ENCODE measurements around the gene VWC2.

The VWC2 gene

DNA sequence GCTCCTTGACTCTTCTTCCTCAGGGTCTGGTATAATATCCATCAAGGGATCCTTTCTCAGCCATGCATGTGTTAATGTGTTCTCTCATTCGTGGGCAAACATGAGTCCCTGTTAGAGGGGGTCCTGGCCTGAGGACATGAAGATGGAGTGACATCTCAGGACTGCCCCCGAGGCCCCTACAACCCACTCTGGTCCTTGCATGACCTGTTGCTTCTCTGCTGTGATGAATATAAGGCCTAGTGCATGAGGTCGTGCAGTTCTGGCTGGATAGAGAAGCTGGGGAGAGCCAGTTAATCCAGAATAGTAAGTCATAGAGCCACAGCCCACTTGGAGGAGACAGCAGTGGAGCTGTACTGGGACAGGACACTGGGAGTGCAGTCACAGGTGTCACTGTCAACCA lies 4.6 kb upstream of the VWC2 start:
- no peak overlapping the region for H2BK5ac ChIP-seq (ENCODE audit: low read depth, low read length, poor library complexity, severe bottlenecking)
- no peak for DNase-seq
- no peak overlapping the region for H2BK15ac ChIP-seq (ENCODE audit: low read depth, poor library complexity, severe bottlenecking)
- no peaks in the 10 kb centered on the region for H3K79me1 ChIP-seq (replicated peaks; ENCODE audit: low read length, poor library complexity, severe bottlenecking)
- H2BK12ac ChIP-seq (ENCODE audit: low read length in 2 of 2): no peak overlapping the region
- no peak overlapping the region for H3K4me2 ChIP-seq (ENCODE audit: low read length, poor library complexity, severe bottlenecking)
- no peaks in the 10 kb centered on the region for H3K36me3 ChIP-seq (ENCODE audit: control insufficient read depth in 1 of 2, insufficient read depth in 2 of 2, low read depth in 1 of 2, low read length in 2 of 2)
- H3K27me3 ChIP-seq (ENCODE audit: control insufficient read depth in 1 of 2, insufficient read depth in 1 of 2, low read length in 2 of 2): peaks cover 11 to 56% of the 10 kb centered on the region in 2 experiments
- no peak overlapping the region for H2BK120ac ChIP-seq (ENCODE audit: low read depth, low read length)
- no peak overlapping the region for H3K14ac ChIP-seq (ENCODE audit: low read length in 2 of 2)
- no peak overlapping the region for H3K4me3 ChIP-seq (ENCODE audit: insufficient read depth in 1 of 2, low read depth in 1 of 2, low read length in 2 of 2)
- no peak overlapping the region for H3K23ac ChIP-seq (ENCODE audit: low read length in 2 of 2)
- peaks cover 7% of the 10 kb centered on the region for H3K4me1 ChIP-seq (ENCODE audit: control insufficient read depth, insufficient read depth, low read depth, low read length)
- WGBS: 38% methylated on average over 3 of the region's 3 CpGs
- H4K8ac ChIP-seq (ENCODE audit: low read length): no peak overlapping the region
- H2AK5ac ChIP-seq (ENCODE audit: low read length, severe bottlenecking): no peak overlapping the region
- H2AFZ ChIP-seq (ENCODE audit: low read depth, low read length): no peak overlapping the region
- H3K4ac ChIP-seq (ENCODE audit: low read depth in 1 of 2, low read length in 2 of 2): no peak overlapping the region
- H3K18ac ChIP-seq (ENCODE audit: low read depth in 1 of 2, low read length in 2 of 2): no peak overlapping the region
- H4K91ac ChIP-seq (ENCODE audit: low read length): no peak overlapping the region
- H3K9ac ChIP-seq (ENCODE audit: low read length): no peak overlapping the region
- no peaks in the 10 kb centered on the region for H3K9me3 ChIP-seq (ENCODE audit: control insufficient read depth, low read length)
- no peak overlapping the region for H3K27ac ChIP-seq (ENCODE audit: low read length, poor library complexity, severe bottlenecking)

DNA sequence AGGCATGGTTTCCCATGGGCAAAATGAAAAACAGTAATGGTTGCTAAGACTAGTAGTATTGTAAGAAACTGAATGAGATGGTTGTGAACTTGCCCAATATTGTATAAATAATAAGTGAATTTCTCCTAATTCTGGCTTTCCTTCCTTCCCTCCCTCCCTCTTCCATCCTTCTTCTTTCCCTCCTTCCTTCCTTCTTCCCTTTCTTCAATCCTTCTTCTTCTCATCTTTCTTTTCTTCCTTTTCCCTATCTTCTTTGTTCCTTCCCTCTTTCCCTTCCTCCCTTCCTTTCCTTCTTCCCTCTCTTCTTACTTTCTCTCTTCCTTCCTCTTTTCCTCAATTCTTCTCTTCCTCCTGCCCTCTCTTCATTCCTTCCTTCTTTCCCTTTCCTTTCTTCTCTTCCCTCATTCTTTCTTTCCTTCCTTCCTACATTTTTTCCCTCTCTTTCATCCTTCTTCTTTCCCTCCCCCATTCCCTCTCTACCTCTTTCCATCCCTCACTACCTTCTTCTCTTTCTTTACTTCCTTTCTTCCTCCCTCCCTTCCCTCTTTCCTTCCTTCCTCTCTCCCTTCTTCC lies 4.1 kb upstream of the VWC2 start:
- H2BK12ac ChIP-seq (ENCODE audit: low read length in 2 of 2): no peak overlapping the region
- no peak overlapping the region for H3K9ac ChIP-seq (ENCODE audit: low read length)
- no peak overlapping the region for H3K27ac ChIP-seq (ENCODE audit: low read length, poor library complexity, severe bottlenecking)
- no peak overlapping the region for H3K4me2 ChIP-seq (ENCODE audit: low read length, poor library complexity, severe bottlenecking)
- no peaks in the 10 kb centered on the region for H3K9me3 ChIP-seq (ENCODE audit: control insufficient read depth, low read length)
- H3K23ac ChIP-seq (ENCODE audit: low read length in 2 of 2): no peak overlapping the region
- no peak overlapping the region for H2BK15ac ChIP-seq (ENCODE audit: low read depth, poor library complexity, severe bottlenecking)
- H3K4ac ChIP-seq (ENCODE audit: low read depth in 1 of 2, low read length in 2 of 2): no peak overlapping the region
- no peaks in the 10 kb centered on the region for H3K79me1 ChIP-seq (replicated peaks; ENCODE audit: low read length, poor library complexity, severe bottlenecking)
- H3K18ac ChIP-seq (ENCODE audit: low read depth in 1 of 2, low read length in 2 of 2): no peak overlapping the region
- peaks cover 12% of the 10 kb centered on the region for H3K4me1 ChIP-seq (ENCODE audit: control insufficient read depth, insufficient read depth, low read depth, low read length)
- H2BK5ac ChIP-seq (ENCODE audit: low read depth, low read length, poor library complexity, severe bottlenecking): no peak overlapping the region
- H3K14ac ChIP-seq (ENCODE audit: low read length in 2 of 2): no peak overlapping the region
- no peak overlapping the region for H3K4me3 ChIP-seq (ENCODE audit: insufficient read depth in 1 of 2, low read depth in 1 of 2, low read length in 2 of 2)
- H4K91ac ChIP-seq (ENCODE audit: low read length): no peak overlapping the region
- DNase-seq: no peak
- H3K27me3 ChIP-seq (ENCODE audit: control insufficient read depth in 1 of 2, insufficient read depth in 1 of 2, low read length in 2 of 2): peaks cover 17 to 61% of the 10 kb centered on the region in 2 experiments
- no peak overlapping the region for H2AFZ ChIP-seq (ENCODE audit: low read depth, low read length)
- no peak overlapping the region for H2AK5ac ChIP-seq (ENCODE audit: low read length, severe bottlenecking)
- no peak overlapping the region for H2BK120ac ChIP-seq (ENCODE audit: low read depth, low read length)
- no peak overlapping the region for H4K8ac ChIP-seq (ENCODE audit: low read length)
- no peaks in the 10 kb centered on the region for H3K36me3 ChIP-seq (ENCODE audit: control insufficient read depth in 1 of 2, insufficient read depth in 2 of 2, low read depth in 1 of 2, low read length in 2 of 2)

DNA sequence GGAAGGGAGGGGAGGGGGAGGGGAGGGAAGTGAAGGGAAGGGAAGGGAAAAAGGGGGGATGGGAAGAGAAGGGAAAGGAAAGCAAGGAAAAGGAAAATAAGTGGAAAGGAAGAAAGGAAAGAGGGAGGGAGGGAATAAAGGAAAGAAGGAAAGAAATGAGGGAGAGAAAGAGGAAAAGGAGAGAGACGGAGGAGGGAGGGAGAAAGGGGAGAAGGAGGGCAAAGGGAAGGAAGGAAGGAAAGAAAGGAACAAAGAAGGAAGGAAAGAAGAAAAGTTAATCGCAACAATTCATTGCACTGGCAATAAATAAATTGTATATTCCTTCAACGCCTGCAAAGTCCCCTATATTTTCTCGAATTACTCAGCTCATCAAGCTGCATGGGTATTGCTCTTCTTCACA lies 2.6 kb upstream of the VWC2 start:
- Histone ChIP-seq H4K8ac (ENCODE audit: low read length) (no peak overlapping the region), H2BK15ac (ENCODE audit: low read depth, poor library complexity, severe bottlenecking) (no peak overlapping the region), H3K18ac (ENCODE audit: low read depth in 1 of 2, low read length in 2 of 2) (no peak overlapping the region), H3K4ac (ENCODE audit: low read depth in 1 of 2, low read length in 2 of 2) (no peak overlapping the region), H3K4me3 (ENCODE audit: insufficient read depth in 1 of 2, low read depth in 1 of 2, low read length in 2 of 2) (no peak overlapping the region), H2BK5ac (ENCODE audit: low read depth, low read length, poor library complexity, severe bottlenecking) (no peak overlapping the region), H3K4me2 (ENCODE audit: low read length, poor library complexity, severe bottlenecking) (no peak overlapping the region), H3K36me3 (ENCODE audit: control insufficient read depth in 1 of 2, insufficient read depth in 2 of 2, low read depth in 1 of 2, low read length in 2 of 2) (no peaks in the 10 kb centered on the region), H2AK5ac (ENCODE audit: low read length, severe bottlenecking) (no peak overlapping the region), H3K79me1 (replicated peaks; ENCODE audit: low read length, poor library complexity, severe bottlenecking) (no peaks in the 10 kb centered on the region), H3K27ac (ENCODE audit: low read length, poor library complexity, severe bottlenecking) (no peak overlapping the region), H3K9me3 (ENCODE audit: control insufficient read depth, low read length) (no peaks in the 10 kb centered on the region), H3K23ac (ENCODE audit: low read length in 2 of 2) (no peak overlapping the region), H3K4me1 (ENCODE audit: control insufficient read depth, insufficient read depth, low read depth, low read length) (peaks cover 23% of the 10 kb centered on the region), H2AFZ (ENCODE audit: low read depth, low read length) (no peak overlapping the region), H2BK120ac (ENCODE audit: low read depth, low read length) (no peak overlapping the region), H4K91ac (ENCODE audit: low read length) (no peak overlapping the region), H3K27me3 (ENCODE audit: control insufficient read depth in 1 of 2, insufficient read depth in 1 of 2, low read length in 2 of 2) (peaks cover 24 to 73% of the 10 kb centered on the region in 2 experiments), H3K9ac (ENCODE audit: low read length) (no peak overlapping the region), H2BK12ac (ENCODE audit: low read length in 2 of 2) (no peak overlapping the region), H3K14ac (ENCODE audit: low read length in 2 of 2) (no peak overlapping the region)
- no peak for DNase-seq
- 69% methylated on average over 4 of the region's 4 CpGs for WGBS

- H4K8ac ChIP-seq (ENCODE audit: low read length): no peak overlapping the region
- no peak overlapping the region for H2BK12ac ChIP-seq (ENCODE audit: low read length in 2 of 2)
- no peak overlapping the region for H2AFZ ChIP-seq (ENCODE audit: low read depth, low read length)
- no peaks in the 10 kb centered on the region for H3K9me3 ChIP-seq (ENCODE audit: control insufficient read depth, low read length)
- H3K23ac ChIP-seq (ENCODE audit: low read length in 2 of 2): no peak overlapping the region
- H2AK5ac ChIP-seq (ENCODE audit: low read length, severe bottlenecking): no peak overlapping the region
- H3K4me3 ChIP-seq (ENCODE audit: insufficient read depth in 1 of 2, low read depth in 1 of 2, low read length in 2 of 2): no peak overlapping the region
- no peak overlapping the region for H3K4me2 ChIP-seq (ENCODE audit: low read length, poor library complexity, severe bottlenecking)
- no peak for DNase-seq
- H3K4me1 ChIP-seq (ENCODE audit: control insufficient read depth, insufficient read depth, low read depth, low read length): peaks cover 24% of the 10 kb centered on the region
- no peak overlapping the region for H3K9ac ChIP-seq (ENCODE audit: low read length)
- 91% methylated on average over 10 of the region's 11 CpGs for WGBS
- H3K4ac ChIP-seq (ENCODE audit: low read depth in 1 of 2, low read length in 2 of 2): no peak overlapping the region
- H3K18ac ChIP-seq (ENCODE audit: low read depth in 1 of 2, low read length in 2 of 2): no peak overlapping the region
- peaks cover 32 to 80% of the 10 kb centered on the region in 2 experiments for H3K27me3 ChIP-seq (ENCODE audit: control insufficient read depth in 1 of 2, insufficient read depth in 1 of 2, low read length in 2 of 2)
- no peak overlapping the region for H4K91ac ChIP-seq (ENCODE audit: low read length)
- H3K14ac ChIP-seq (ENCODE audit: low read length in 2 of 2): no peak overlapping the region
- no peak overlapping the region for H2BK15ac ChIP-seq (ENCODE audit: low read depth, poor library complexity, severe bottlenecking)
- H3K79me1 ChIP-seq (replicated peaks; ENCODE audit: low read length, poor library complexity, severe bottlenecking): no peaks in the 10 kb centered on the region
- no peak overlapping the region for H3K27ac ChIP-seq (ENCODE audit: low read length, poor library complexity, severe bottlenecking)
- H2BK5ac ChIP-seq (ENCODE audit: low read depth, low read length, poor library complexity, severe bottlenecking): no peak overlapping the region
- no peaks in the 10 kb centered on the region for H3K36me3 ChIP-seq (ENCODE audit: control insufficient read depth in 1 of 2, insufficient read depth in 2 of 2, low read depth in 1 of 2, low read length in 2 of 2)
- H2BK120ac ChIP-seq (ENCODE audit: low read depth, low read length): no peak overlapping the region
These were observed 1.8 kb upstream of the VWC2 start for GRCh38 chr7:49771427-49772176.

Data from mesenchymal stem cell (in vitro differentiated cells and primary cell).